AG04450 (cell line): Measurements from ENCODE around the gene PCDHAC1. TPM values are rescaled to one million over a fixed set of nuclear protein-coding genes. Genes with fewer than 3 reads are reported as not detected.

Experiments used
- CTCF ChIA-PET: fragments of 300-600, 350-600 bp; formaldehyde crosslinking; extraction: SDS; loops from one replicate; lab custom pipeline; 2022; ENCODE audit warnings: antibody characterized with exemption, inconsistent platforms; lab: Charles Lee
- POLR2A ChIA-PET: fragments of 350-600 bp; formaldehyde crosslinking; extraction: SDS; loops from one replicate; lab custom pipeline; 2021; ENCODE audit warnings: antibody characterized with exemption, inconsistent platforms; lab: Yijun Ruan, JAX
- DNase-seq: peaks from one replicate; pipeline ENCODE4 v3.0.0-alpha.2; 2011; ENCODE audit warnings: low read depth, low spot score
- H3K27ac ChIP-seq: one replicate; pipeline ENCODE4 v1.5.1; 2012; ENCODE audit warnings: low read depth, low read length, control low read depth
- H3K27me3 ChIP-seq: one replicate; pipeline ENCODE4 v1.6.0; 2012; ENCODE audit warnings: low read length; ENCODE audit not compliant: control insufficient read depth, insufficient read depth
- H3K4me3 ChIP-seq: 2 replicates; pipeline ENCODE4 v1.5.1; 2011; ENCODE audit warnings: mild to moderate bottlenecking, low read depth, low read length, control low read depth
- H3K9me3 ChIP-seq: 2 replicates; pipeline ENCODE4 v1.5.1; 2012; ENCODE audit warnings: low read length; ENCODE audit not compliant: control insufficient read depth, insufficient read depth
- CTCF ChIP-seq: IDR thresholded peaks from 2 replicates; pipeline ENCODE4 v1.5.1; 2011; ENCODE audit warnings: low read depth, low read length, control low read depth, inconsistent platforms
- polyA plus RNA-seq: library from polyadenylated mRNA; depleted of rRNA; stranded (reverse); fragments of >200 nt; gene quantifications from 2 replicates; pipeline ENCODE4 v1.2.3, GENCODE V29; 2011

Gene PCDHAC1
- polyA plus RNA-seq, 1 experiment, result 0.04 TPM

- no peak overlapping the region for H3K27ac ChIP-seq
- H3K27me3 ChIP-seq, result no peaks in the 10 kb centered on the region
- CTCF ChIA-PET, result no interaction called here
- DNase-seq, result no peak
- TF ChIP-seq CTCF, result no peak
- H3K9me3 ChIP-seq, result peaks cover 31% of the 10 kb centered on the region
- POLR2A ChIA-PET, result no interaction called here
- H3K4me3 ChIP-seq, result no peak overlapping the region
Observed at GRCh38 chr5:140967226-140967893, 41.3 kb downstream of the PCDHAC1 start.

GRCh38 chr5:140969880-140970279 lies 43.8 kb downstream of the PCDHAC1 start:
- POLR2A ChIA-PET, result no interaction called here
- Histone ChIP-seq H3K4me3 (no peak overlapping the region), H3K27ac (no peak overlapping the region), H3K27me3 (no peaks in the 10 kb centered on the region), H3K9me3 (peaks cover 31% of the 10 kb centered on the region)
- DNase-seq, result no peak
- no peak for TF ChIP-seq CTCF
- CTCF ChIA-PET, result no interaction called here

- Histone ChIP-seq H3K27me3 (no peaks in the 10 kb centered on the region), H3K4me3 (no peak overlapping the region), H3K27ac (no peak overlapping the region), H3K9me3 (peaks cover 6% of the 10 kb centered on the region; the same call in 1 of the 2 replicates)
- DNase-seq, result no peak
- ChIA-PET POLR2A (no interaction called here), CTCF (interaction anchor here (0.8 kb wide), 1 partner anchor 22 kb away, joined by 3 read pairs; no protein-coding TSS in a partner anchor)
- no peak for TF ChIP-seq CTCF
Observed at GRCh38 chr5:140973550-140973949, 47.5 kb downstream of the PCDHAC1 start.

- H3K27me3 ChIP-seq, result no peaks in the 10 kb centered on the region
- DNase-seq, result no peak
- no peak for TF ChIP-seq CTCF
- no peak overlapping the region for H3K27ac ChIP-seq
- H3K9me3 ChIP-seq, result no peaks in the 10 kb centered on the region; the same call in none of the 2 replicates
- CTCF ChIA-PET, result no interaction called here
- POLR2A ChIA-PET, result no interaction called here
- no peak overlapping the region for H3K4me3 ChIP-seq
Observed at GRCh38 chr5:140977003-140977402, 50.9 kb downstream of the PCDHAC1 start.

GRCh38 chr5:140978260-140978659 lies 52.2 kb downstream of the PCDHAC1 start:
- no peak overlapping the region for H3K4me3 ChIP-seq
- no peaks in the 10 kb centered on the region; the same call in none of the 2 replicates for H3K9me3 ChIP-seq
- CTCF ChIA-PET, result no interaction called here
- H3K27ac ChIP-seq, result no peak overlapping the region
- POLR2A ChIA-PET, result no interaction called here
- no peak for DNase-seq
- no peaks in the 10 kb centered on the region for H3K27me3 ChIP-seq
- no peak for TF ChIP-seq CTCF
